A673 (cell line): ENCODE measurements around the gene NR2E1.

Experiments used
- CTCF ChIP-seq: fragments of 300-800, 200-600 bp; sonication (generic); conservative IDR thresholded peaks from 2 replicates; pipeline ENCODE4 v1.5.1; 2017; ENCODE audit warnings: low read depth, mild to moderate bottlenecking, antibody characterized with exemption, low read length, moderate library complexity, mixed read lengths
- EZH2 ChIP-seq: fragments of 200-600 bp; sonication (generic); IDR thresholded peaks from 2 replicates; pipeline ENCODE4 v1.6.1; 2017; ENCODE audit warnings: borderline replicate concordance, low read depth, mild to moderate bottlenecking, mixed read lengths, antibody characterized with exemption, low read length; ENCODE audit not compliant: poor library complexity, severe bottlenecking

- TF ChIP-seq CTCF (no peak), EZH2 (no peak)
Measured at GRCh38 chr6:108119769-108120141, 46.1 kb upstream of the NR2E1 start.
